Measurements from ENCODE around the gene ENOX1. TPM values are rescaled to one million over a fixed set of nuclear protein-coding genes. Genes with fewer than 3 reads are reported as not detected.

The ENOX1 gene
- total and polyA plus RNA-seq, 2 of the 8 experiments (the other 6 are each of a cell fraction or from before 2014, with no cell fraction given) = 0.23 to 0.37 TPM

GRCh38 chr13:43769529-43769928 lies 17.2 kb downstream of the ENOX1 start:
- no peak overlapping the region for H4K91ac ChIP-seq (replicated peaks; ENCODE audit: insufficient read length, low read length)
- POLR2A ChIA-PET (ENCODE audit: partially characterized antibody) = interaction anchor here (0.6 kb wide), 1 partner anchor 453 kb away, joined by 3 read pairs; no protein-coding TSS in a partner anchor
- CTCF ChIA-PET (ENCODE audit: partially characterized antibody) = interaction anchor here (0.7 kb wide), 1 partner anchor 35 kb away, joined by 3 read pairs; no protein-coding TSS in a partner anchor
- no peak for TF ChIP-seq JUND (IDR thresholded peaks at IDR 0.05; ENCODE audit: low read length)
- TF ChIP-seq NRF1 (IDR thresholded peaks at IDR 0.05; ENCODE audit: low read depth, low read length) = no peak
- TF ChIP-seq POLR2A (IDR thresholded peaks at IDR 0.05; ENCODE audit: control extremely low read depth in 1 of 2, low read depth in 2 of 2, low read length in 2 of 2) = no peak
- TF ChIP-seq CHD1 (IDR thresholded peaks at IDR 0.05; ENCODE audit: low read depth, low read length) = no peak
- TF ChIP-seq RXRA (IDR thresholded peaks at IDR 0.05; ENCODE audit: insufficient read depth, low read depth, low read length) = no peak
- TF ChIP-seq CBX5 (IDR thresholded peaks at IDR 0.05; ENCODE audit: low read depth, low read length) = no peak
- TF ChIP-seq TAF7 (optimal IDR thresholded peaks at IDR 0.05; ENCODE audit: borderline replicate concordance, low read depth, low read length) = no peak
- TF ChIP-seq E2F6 (IDR thresholded peaks at IDR 0.05) = no peak
- TF ChIP-seq EZH2 (IDR thresholded peaks at IDR 0.05; ENCODE audit: low read depth, low read length, severe bottlenecking) = no peak
- no peak for TF ChIP-seq CREB1 (IDR thresholded peaks at IDR 0.05)
- TF ChIP-seq BRCA1 (IDR thresholded peaks at IDR 0.05; ENCODE audit: low read depth, low read length) = no peak
- no peak for TF ChIP-seq PHF8 (conservative IDR thresholded peaks at IDR 0.05; ENCODE audit: low read depth, low read length)
- TF ChIP-seq SRF (IDR thresholded peaks at IDR 0.05; ENCODE audit: low read depth, low read length) = no peak
- no peak for TF ChIP-seq SP1 (IDR thresholded peaks at IDR 0.05; ENCODE audit: low read depth, low read length)

More at GRCh38 chr13:43769529-43769928, 17.2 kb downstream of the ENOX1 start:
- no peaks in the 10 kb centered on the region for H3K27me3 ChIP-seq (replicated peaks in 1 of 4; ENCODE audit: control insufficient read depth in 3 of 4, extremely low read depth in 1 of 4, insufficient read depth in 3 of 4, low read length in 3 of 4)
- no peak overlapping the region for H3K4me3 ChIP-seq (ENCODE audit: extremely low read depth in 1 of 4, insufficient read depth in 2 of 4, low read depth in 3 of 4, low read length in 4 of 4)
- H3K56ac ChIP-seq (replicated peaks; ENCODE audit: insufficient read length, low read depth, low read length) = no peak overlapping the region
- H3K4ac ChIP-seq (replicated peaks; ENCODE audit: insufficient read length, low read depth, low read length) = no peak overlapping the region
- no peak overlapping the region for H3K23ac ChIP-seq (ENCODE audit: insufficient read length)
- no peak overlapping the region for H3K14ac ChIP-seq (ENCODE audit: insufficient read length)
- H2AFZ ChIP-seq (ENCODE audit: low read length) = no peak overlapping the region
- H3K27ac ChIP-seq (ENCODE audit: low read depth, low read length) = no peak overlapping the region
- no peaks in the 10 kb centered on the region for H3K36me3 ChIP-seq (ENCODE audit: control insufficient read depth in 2 of 4, insufficient read depth in 4 of 4, low read length in 3 of 4)
- no peak overlapping the region for H2BK5ac ChIP-seq (ENCODE audit: low read depth, low read length)
- no peak overlapping the region for H2BK12ac ChIP-seq (ENCODE audit: low read depth, low read length)
- H4K5ac ChIP-seq (ENCODE audit: insufficient read length, low read depth, low read length) = no peak overlapping the region
- DNase-seq (ENCODE audit: low read depth in 1 of 2, low spot score in 2 of 2) (no peak), FAIRE-seq (no peak)
- H2BK20ac ChIP-seq (ENCODE audit: low read length) = no peak overlapping the region
- no peaks in the 10 kb centered on the region for H3K9me3 ChIP-seq (ENCODE audit: insufficient read depth in 2 of 2, low read depth in 1 of 2, low read length in 1 of 2)
- no peak overlapping the region for H3K4me2 ChIP-seq (ENCODE audit: insufficient read depth in 1 of 2, low read depth in 2 of 2, low read length in 2 of 2)
- no peak overlapping the region for H3K9ac ChIP-seq (replicated peaks in 1 of 4; ENCODE audit: extremely low read depth in 1 of 4, low read depth in 3 of 4, low read length in 3 of 4)
- H2BK120ac ChIP-seq (replicated peaks; ENCODE audit: low read depth, low read length) = no peak overlapping the region
- H3K4me1 ChIP-seq (replicated peaks in 1 of 4; ENCODE audit: control insufficient read depth in 3 of 4, insufficient read depth in 4 of 4, low read length in 3 of 4) = peaks cover 0 to 8% (median 1%) of the 10 kb centered on the region in 4 experiments; a peak in 2 of 7 replicates
- no peaks in the 10 kb centered on the region for H3K79me1 ChIP-seq (ENCODE audit: low read depth, low read length)
- H2BK15ac ChIP-seq (ENCODE audit: low read length) = no peak overlapping the region
- no peak overlapping the region for H3K18ac ChIP-seq (ENCODE audit: extremely low read depth, low read length)
- no peaks in the 10 kb centered on the region for H3K79me2 ChIP-seq (ENCODE audit: control insufficient read depth in 1 of 2, insufficient read depth in 2 of 2, low read length in 2 of 2)
- no peak overlapping the region for H4K8ac ChIP-seq (ENCODE audit: extremely low read depth, insufficient read depth, low read length)
- no peaks in the 10 kb centered on the region for H4K20me1 ChIP-seq (replicated peaks in 1 of 2; ENCODE audit: control insufficient read depth in 1 of 2, insufficient read depth in 2 of 2, low read length in 2 of 2)
- 93% methylated on average over 2 of the region's 2 CpGs; no CpG with 5 or more reads in 1 of the 2 experiments for WGBS, 2 experiments (ENCODE audit: extremely low coverage in 1 of 2, insufficient coverage in 1 of 2, insufficient read length in 1 of 2, insufficient replicate concordance in 2 of 2, low coverage in 1 of 2, low lambda C conversion rate in 2 of 2, missing lambda C conversion rate in 1 of 2)
- no peaks in the 10 kb centered on the region; the same call in 1 of the 2 replicates for H3K23me2 ChIP-seq (ENCODE audit: low read depth, low read length)
- no peak overlapping the region for H2AK5ac ChIP-seq (ENCODE audit: low read depth, low read length)

Data from H1 (cell line).